HG03378 (cell line): ENCODE data around the gene HOXD4.

Source experiments
- ATAC-seq: cut with Tn5 transposase; IDR thresholded peaks from one replicate; pipeline ENCODE4 v1.9.1; 2021; ENCODE audit warnings: mild to moderate bottlenecking, moderate library complexity; ENCODE audit not compliant: unreplicated experiment

Gene HOXD4

GRCh38 chr2:176151442-176152287 is at the start of gene HOXD4:
Gene HOXD4 (plus strand): TSS chr2:176151550. CDS start chr2:176151634, 84 bp downstream.
- no peak for ATAC-seq

- no peak for ATAC-seq
These were observed 49.5 kb upstream of the HOXD4 start for GRCh38 chr2:176101842-176102241.

GRCh38 chr2:176102309-176102866 is 49.0 kb upstream of the HOXD4 start:
- ATAC-seq, result no peak

- no peak for ATAC-seq
These were observed 48.2 kb upstream of the HOXD4 start for GRCh38 chr2:176103194-176103593.

GRCh38 chr2:176103742-176104315 is 47.5 kb upstream of the HOXD4 start:
- ATAC-seq, result no peak

- no peak for ATAC-seq
These were observed 46.9 kb upstream of the HOXD4 start for GRCh38 chr2:176104316-176105077.

- ATAC-seq, result no peak
These were observed 46.1 kb upstream of the HOXD4 start for GRCh38 chr2:176105078-176105729.

- ATAC-seq, result no peak
These were observed 45.4 kb upstream of the HOXD4 start for GRCh38 chr2:176105730-176106580.

GRCh38 chr2:176106581-176107539 is 44.5 kb upstream of the HOXD4 start, which contains the start of gene HOXD11:
Gene HOXD11 (plus strand): TSS chr2:176107280. CDS start chr2:176107356, 76 bp downstream.
- ATAC-seq, result no peak

- no peak for ATAC-seq
These were observed 43.6 kb upstream of the HOXD4 start for GRCh38 chr2:176107731-176108181.

- ATAC-seq, result no peak
These were observed 42.0 kb upstream of the HOXD4 start for GRCh38 chr2:176109192-176109901.

GRCh38 chr2:176109946-176110345 is 41.4 kb upstream of the HOXD4 start:
- no peak for ATAC-seq

- ATAC-seq, result no peak
These were observed 40.7 kb upstream of the HOXD4 start for GRCh38 chr2:176110415-176111308.

GRCh38 chr2:176111309-176111663 is 40.1 kb upstream of the HOXD4 start:
- ATAC-seq, result no peak

GRCh38 chr2:176111846-176112374 is 39.4 kb upstream of the HOXD4 start:
- no peak for ATAC-seq

GRCh38 chr2:176112375-176113302 is 38.7 kb upstream of the HOXD4 start:
- no peak for ATAC-seq
